A673 (cell line): ENCODE data around the gene SSMEM1. TPM values are rescaled to one million over a fixed set of nuclear protein-coding genes. Genes with fewer than 3 reads are reported as not detected.

Experiments
- BruUV-seq: library from RNA; stranded (reverse); fragments of 400-500 nt; replicated peaks from 2 replicates; lab custom pipeline; 2021; lab: Mats Ljungman, UMichigan
- CTCF ChIA-PET: fragments of 300-600 bp; sonication (Branson Sonifier 250); formaldehyde crosslinking; loops from one replicate; lab custom pipeline; 2022; ENCODE audit warnings: antibody characterized with exemption; lab: Charles Lee
- POLR2A ChIA-PET: fragments of 300-600 bp; sonication (Branson Sonifier 250); formaldehyde crosslinking; loops from one replicate; lab custom pipeline; 2022; ENCODE audit warnings: antibody characterized with exemption; ENCODE audit not compliant: low non-redundant PET; lab: Charles Lee
- DNase-seq: peaks from one replicate; pipeline ENCODE4 v3.0.0-alpha.2; 2015; ENCODE audit warnings: low spot score
- H3K27ac ChIP-seq: fragments of 200-600 bp; sonication (generic); 2 replicates; pipeline ENCODE4 v1.5.1; 2016; ENCODE audit warnings: mixed run types, low read depth, mild to moderate bottlenecking, mixed read lengths, antibody characterized with exemption, low read length; ENCODE audit not compliant: poor library complexity, severe bottlenecking
- H3K27me3 ChIP-seq: fragments of 200-600 bp; sonication (generic); replicated peaks from 2 replicates; pipeline ENCODE4 v1.6.1; 2017; ENCODE audit warnings: mixed run types, low read depth, mild to moderate bottlenecking, mixed read lengths, antibody characterized with exemption, low read length; ENCODE audit not compliant: insufficient read depth, poor library complexity
- H3K36me3 ChIP-seq: fragments of 200-600 bp; sonication (generic); 2 replicates; pipeline ENCODE4 v1.6.1; 2016; ENCODE audit warnings: mixed run types, mild to moderate bottlenecking, mixed read lengths, antibody characterized with exemption, low read length; ENCODE audit not compliant: insufficient read depth, poor library complexity, severe bottlenecking
- H3K4me1 ChIP-seq: fragments of 200-600 bp; sonication (generic); 2 replicates; pipeline ENCODE4 v1.6.1; 2017; ENCODE audit warnings: mixed run types, mild to moderate bottlenecking, mixed read lengths, antibody characterized with exemption, low read length; ENCODE audit not compliant: insufficient read depth, poor library complexity, severe bottlenecking
- H3K4me3 ChIP-seq: fragments of 200-600 bp; sonication (generic); 2 replicates; pipeline ENCODE4 v1.5.1; 2016; ENCODE audit warnings: low read depth, mixed run types, mild to moderate bottlenecking, mixed read lengths, low read length; ENCODE audit not compliant: poor library complexity, severe bottlenecking
- H3K9me3 ChIP-seq: fragments of 200-600 bp; sonication (generic); 2 replicates; pipeline ENCODE4 v1.6.1; 2016; ENCODE audit warnings: mixed run types, low read depth, mild to moderate bottlenecking, mixed read lengths, antibody characterized with exemption, low read length; ENCODE audit not compliant: poor library complexity, severe bottlenecking
- EZH2 ChIP-seq: fragments of 200-600 bp; sonication (generic); IDR thresholded peaks from 2 replicates; pipeline ENCODE4 v1.6.1; 2017; ENCODE audit warnings: borderline replicate concordance, low read depth, mild to moderate bottlenecking, mixed read lengths, antibody characterized with exemption, low read length; ENCODE audit not compliant: poor library complexity, severe bottlenecking
- intact Hi-C: fragments of 100-400 bp; cut with micrococcal nuclease; formaldehyde crosslinking; loops from one replicate; pipeline ENCODE4 v1.10.0; 2022; ENCODE audit not compliant: unreplicated experiment
- total RNA-seq: library from RNA; stranded (reverse); gene quantifications from 2 replicates; pipeline ENCODE4 v1.2.3, GENCODE V29; 2021
- TF ChIP-seq, protein P1 (sequence below): fragments of 300-800, 200-600 bp; sonication (generic); conservative IDR thresholded peaks from 2 replicates; pipeline ENCODE4 v1.5.1; 2017; ENCODE audit warnings: low read depth, mild to moderate bottlenecking, antibody characterized with exemption, low read length, moderate library complexity, mixed read lengths

Gene SSMEM1
- total RNA-seq, 1 experiment from 2014 or later, result not detected

DNA sequence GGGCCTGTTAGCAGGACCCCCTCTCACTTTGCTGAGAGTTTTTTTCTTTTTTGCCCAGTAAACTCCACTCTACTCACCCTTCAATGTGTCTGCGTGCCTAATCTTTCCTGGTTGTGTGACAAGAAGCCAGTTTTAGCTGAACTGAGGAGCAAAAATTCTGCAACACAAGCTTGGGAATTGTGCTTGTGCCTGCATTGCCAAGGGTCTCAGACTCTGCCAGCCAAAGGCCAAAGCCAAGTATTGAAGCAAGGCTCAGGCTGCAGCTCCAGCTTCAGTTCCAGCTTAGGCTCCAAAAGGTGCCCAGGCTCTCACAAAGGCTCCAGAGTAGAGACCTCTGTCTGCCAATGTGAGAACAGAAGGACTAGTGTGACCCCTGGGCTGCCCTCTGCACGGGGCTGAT, 54.8 kb downstream of the SSMEM1 start:
- ChIA-PET CTCF (interaction anchor here (0.6 kb wide), 1 partner anchor 14 kb away, joined by 4 read pairs; no protein-coding TSS in a partner anchor), POLR2A (no interaction called here)
- BruUV-seq, result no TSS peak
- H3K36me3 ChIP-seq, result no peaks in the 10 kb centered on the region
- no peaks in the 10 kb centered on the region for H3K27me3 ChIP-seq
- intact Hi-C loops, result no loop called here
- no peak for DNase-seq
- no peak for TF ChIP-seq EZH2
- TF ChIP-seq, protein P1, sequence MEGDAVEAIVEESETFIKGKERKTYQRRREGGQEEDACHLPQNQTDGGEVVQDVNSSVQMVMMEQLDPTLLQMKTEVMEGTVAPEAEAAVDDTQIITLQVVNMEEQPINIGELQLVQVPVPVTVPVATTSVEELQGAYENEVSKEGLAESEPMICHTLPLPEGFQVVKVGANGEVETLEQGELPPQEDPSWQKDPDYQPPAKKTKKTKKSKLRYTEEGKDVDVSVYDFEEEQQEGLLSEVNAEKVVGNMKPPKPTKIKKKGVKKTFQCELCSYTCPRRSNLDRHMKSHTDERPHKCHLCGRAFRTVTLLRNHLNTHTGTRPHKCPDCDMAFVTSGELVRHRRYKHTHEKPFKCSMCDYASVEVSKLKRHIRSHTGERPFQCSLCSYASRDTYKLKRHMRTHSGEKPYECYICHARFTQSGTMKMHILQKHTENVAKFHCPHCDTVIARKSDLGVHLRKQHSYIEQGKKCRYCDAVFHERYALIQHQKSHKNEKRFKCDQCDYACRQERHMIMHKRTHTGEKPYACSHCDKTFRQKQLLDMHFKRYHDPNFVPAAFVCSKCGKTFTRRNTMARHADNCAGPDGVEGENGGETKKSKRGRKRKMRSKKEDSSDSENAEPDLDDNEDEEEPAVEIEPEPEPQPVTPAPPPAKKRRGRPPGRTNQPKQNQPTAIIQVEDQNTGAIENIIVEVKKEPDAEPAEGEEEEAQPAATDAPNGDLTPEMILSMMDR, result no peak
- H3K4me3 ChIP-seq, result no peak overlapping the region
- no peak overlapping the region for H3K27ac ChIP-seq
- no peaks in the 10 kb centered on the region for H3K4me1 ChIP-seq
- H3K9me3 ChIP-seq, result peaks cover 17% of the 10 kb centered on the region

DNA sequence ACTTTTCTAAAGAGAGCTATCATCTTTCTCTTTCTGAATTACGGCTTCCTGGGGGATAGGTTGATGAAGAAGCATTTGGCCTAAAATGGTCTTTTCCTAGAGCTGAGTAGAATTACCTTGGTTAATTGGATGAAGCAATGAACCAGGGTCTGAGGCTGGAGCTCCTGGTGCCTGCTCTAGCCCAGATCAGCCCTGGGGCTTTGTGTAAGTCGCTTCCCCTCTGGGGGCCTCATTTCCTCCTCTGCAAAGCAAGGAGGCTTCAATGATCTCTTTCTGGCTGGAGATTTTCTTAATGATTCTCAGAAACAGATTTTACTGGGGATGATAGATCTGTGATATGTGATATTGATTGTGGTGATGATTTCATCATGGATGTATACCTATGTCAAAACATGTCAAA, 55.5 kb downstream of the SSMEM1 start:
- H3K27me3 ChIP-seq, result no peaks in the 10 kb centered on the region
- TF ChIP-seq, protein P1, result no peak
- TF ChIP-seq EZH2, result no peak
- peak; percentile 28 for DNase-seq
- intact Hi-C loops, result no loop called here
- CTCF ChIA-PET, result interaction anchor here (0.6 kb wide), 1 partner anchor 14 kb away, joined by 4 read pairs; no protein-coding TSS in a partner anchor
- no TSS peak for BruUV-seq
- no peaks in the 10 kb centered on the region for H3K4me1 ChIP-seq
- peaks cover 12% of the 10 kb centered on the region for H3K9me3 ChIP-seq
- H3K27ac ChIP-seq, result no peak overlapping the region
- H3K36me3 ChIP-seq, result no peaks in the 10 kb centered on the region
- no peak overlapping the region for H3K4me3 ChIP-seq
- POLR2A ChIA-PET, result no interaction called here

Other genes with a start within 250 kb of the SSMEM1 start
- 34.1 and 40.7 TPM in 2 replicates for gene ZC3HC1, start 156.5 kb upstream of the SSMEM1 start, total RNA-seq
- gene KLHDC10, start 137.3 kb upstream of the SSMEM1 start, total RNA-seq, result 31.4 and 37.5 TPM in 2 replicates
- gene TMEM209, start 2.5 kb upstream of the SSMEM1 start, total RNA-seq, result 45.8 and 46.7 TPM in 2 replicates
- 0.26 and 0.43 TPM in 2 replicates for gene CPA2, start 59.0 kb downstream of the SSMEM1 start, total RNA-seq
- 0.35 TPM in 1 of 2 replicates, not detected in the other for gene CPA4, start 85.3 kb downstream of the SSMEM1 start, total RNA-seq
- not detected in 2 replicates for gene CPA5, start 137.0 kb downstream of the SSMEM1 start, total RNA-seq
- gene CPA1, start 172.6 kb downstream of the SSMEM1 start, total RNA-seq, result not detected in 2 replicates
- 25.0 and 25.7 TPM in 2 replicates for gene CEP41, start 233.2 kb downstream of the SSMEM1 start, total RNA-seq